Neural cell (in vitro differentiated cells): ENCODE results near the gene AURKA. TPM values are rescaled to one million over a fixed set of nuclear protein-coding genes. Genes with fewer than 3 reads are reported as not detected.

ENCODE experiments used
- H2AFZ ChIP-seq: fragments of 200-600, 300-800 bp; sonication (generic), shearing (Covaris generic); 2 replicates; pipeline ENCODE4 v1.6.0; 2014; ENCODE audit warnings: low read depth, mild to moderate bottlenecking, antibody characterized with exemption, low read length, moderate library complexity
- H3F3A ChIP-seq: fragments of 200-600 bp; shearing (Covaris generic); 2 replicates; pipeline ENCODE4 v1.6.1; 2016; ENCODE audit warnings: mild to moderate bottlenecking, moderate library complexity, mixed read lengths, antibody characterized with exemption, low read length; ENCODE audit not compliant: insufficient read depth, poor library complexity, severe bottlenecking
- H3K27ac ChIP-seq: fragments of 200-600, 300-800 bp; sonication (generic), shearing (Covaris generic); 2 replicates; pipeline ENCODE4 v1.5.1; 2014; ENCODE audit warnings: mild to moderate bottlenecking, low read length, moderate library complexity
- H3K27me3 ChIP-seq: fragments of 300-800, 200-600 bp; sonication (generic), shearing (Covaris generic); 2 replicates; pipeline ENCODE4 v1.6.0; 2014; ENCODE audit warnings: mild to moderate bottlenecking, low read depth, low read length, moderate library complexity; ENCODE audit not compliant: insufficient read depth
- H3K36me3 ChIP-seq: fragments of 300-800, 200-600 bp; sonication (generic), shearing (Covaris generic); 2 replicates; pipeline ENCODE4 v1.5.1; 2014; ENCODE audit warnings: mild to moderate bottlenecking, antibody characterized with exemption, low read length, moderate library complexity; ENCODE audit not compliant: insufficient read depth
- H3K4me2 ChIP-seq: fragments of 300-800, 200-600 bp; sonication (generic), shearing (Covaris generic); 2 replicates; pipeline ENCODE4 v1.6.0; 2014; ENCODE audit warnings: mild to moderate bottlenecking, low read length
- H3K4me3 ChIP-seq: fragments of 300-800, 200-600 bp; sonication (generic), shearing (Covaris generic); 2 replicates; pipeline ENCODE4 v1.5.1; 2014; ENCODE audit warnings: mild to moderate bottlenecking, low read length, moderate library complexity
- H3K79me2 ChIP-seq: fragments of 200-600 bp; shearing (Covaris generic); replicated peaks from 2 replicates; pipeline ENCODE4 v1.6.0; 2014; ENCODE audit warnings: mild to moderate bottlenecking, low read length, moderate library complexity; ENCODE audit not compliant: insufficient read depth
- H3K9ac ChIP-seq: fragments of 300-800, 200-600 bp; sonication (generic), shearing (Covaris generic); 2 replicates; pipeline ENCODE4 v1.6.1; 2016; ENCODE audit warnings: mild to moderate bottlenecking, low read length, mixed read lengths
- H3K9me2 ChIP-seq: fragments of 200-600 bp; shearing (Covaris generic); 2 replicates; pipeline ENCODE4 v1.6.1; 2016; ENCODE audit warnings: mild to moderate bottlenecking, low read length, mixed read lengths; ENCODE audit not compliant: insufficient read depth
- H3K9me3 ChIP-seq: fragments of 200-600, 300-800 bp; sonication (generic), shearing (Covaris generic); 2 replicates; pipeline ENCODE4 v1.6.1; 2016; ENCODE audit warnings: mild to moderate bottlenecking, mixed run types, low read length, moderate library complexity, mixed read lengths
- H4K20me1 ChIP-seq: fragments of 200-600 bp; shearing (Covaris generic); 2 replicates; pipeline ENCODE4 v1.6.1; 2016; ENCODE audit warnings: mild to moderate bottlenecking, mixed run types; ENCODE audit not compliant: insufficient read depth
- EP300 ChIP-seq: fragments of 450-650 bp; conservative IDR thresholded peaks from 2 replicates; pipeline ENCODE4 v1.6.1; 2014; ENCODE audit warnings: antibody characterized with exemption, mild to moderate bottlenecking, moderate library complexity; ENCODE audit not compliant: poor library complexity, severe bottlenecking
- EZH2 ChIP-seq: fragments of 200-600, 300-800 bp; shearing (Covaris generic), sonication (generic); IDR thresholded peaks from 2 replicates; pipeline ENCODE4 v1.6.1; 2014; ENCODE audit warnings: antibody characterized with exemption, low read length, borderline replicate concordance, mild to moderate bottlenecking; ENCODE audit not compliant: insufficient read depth, poor library complexity, severe bottlenecking
- MXI1 ChIP-seq: fragments of 450-650 bp; conservative IDR thresholded peaks from 2 replicates; pipeline ENCODE4 v1.6.1; 2014; ENCODE audit warnings: antibody characterized with exemption, mild to moderate bottlenecking; ENCODE audit not compliant: poor library complexity, severe bottlenecking
- POLR2AphosphoS5 ChIP-seq: IDR thresholded peaks from 2 replicates; pipeline ENCODE4 v1.6.1; 2012
- RAD21 ChIP-seq: fragments of 450-650 bp; conservative IDR thresholded peaks from 2 replicates; pipeline ENCODE4 v1.6.1; 2014; ENCODE audit warnings: antibody characterized with exemption, mild to moderate bottlenecking, moderate library complexity
- SMC3 ChIP-seq: fragments of 450-650 bp; conservative IDR thresholded peaks from 2 replicates; pipeline ENCODE4 v1.6.1; 2014; ENCODE audit warnings: antibody characterized with exemption, mild to moderate bottlenecking, moderate library complexity; ENCODE audit not compliant: poor library complexity
- TAF1 ChIP-seq: IDR thresholded peaks from 2 replicates; pipeline ENCODE4 v1.6.1; 2012; ENCODE audit warnings: low read depth
- polyA plus RNA-seq: library from polyadenylated mRNA; depleted of rRNA; stranded (reverse); fragments of >200 nt; gene quantifications from 2 replicates; pipeline ENCODE4 v1.2.3, GENCODE V29; 2014
- TF ChIP-seq, protein P1 (sequence below): IDR thresholded peaks from 2 replicates; pipeline ENCODE4 v1.6.1; 2012; ENCODE audit warnings: borderline replicate concordance
- TF ChIP-seq, protein P2 (sequence below): fragments of 450-650 bp; IDR thresholded peaks from 2 replicates; pipeline ENCODE4 v1.5.1; 2014; ENCODE audit warnings: antibody characterized with exemption, mild to moderate bottlenecking, moderate library complexity; ENCODE audit not compliant: poor library complexity, severe bottlenecking

Gene AURKA
- polyA plus RNA-seq, 1 donor from 2014 or later = 2.5 TPM

DNA sequence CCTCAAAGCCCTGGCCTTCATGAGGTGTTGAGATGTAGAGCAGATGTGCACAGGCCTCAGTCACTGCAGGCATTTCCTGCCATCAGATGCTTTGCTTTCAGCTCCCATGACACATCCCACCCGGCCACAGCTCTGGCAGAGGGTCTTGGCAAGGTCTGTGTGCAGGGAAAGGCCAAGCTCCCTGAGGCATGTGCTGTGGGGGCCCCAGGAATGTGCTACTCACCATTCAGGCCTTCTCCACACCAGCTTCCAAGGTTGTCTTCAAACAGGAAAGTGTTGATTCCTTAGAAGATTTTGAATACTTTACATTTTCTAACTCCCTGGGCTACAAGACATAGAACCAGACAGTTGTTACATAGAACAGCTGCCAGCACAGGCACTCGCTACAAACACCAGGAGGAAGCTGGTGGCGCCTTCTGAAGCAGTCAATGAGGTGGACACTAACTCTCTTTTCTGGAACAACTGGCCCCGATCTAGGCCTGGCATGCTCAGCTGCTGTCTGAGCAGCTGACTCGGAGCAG is 47.8 kb upstream of the AURKA start:
- H3K36me3 ChIP-seq = no peaks in the 10 kb centered on the region
- no peak overlapping the region for H3K4me2 ChIP-seq
- no peak for TF ChIP-seq TAF1
- TF ChIP-seq MXI1 = no peak
- TF ChIP-seq RAD21 = no peak
- TF ChIP-seq SMC3 = no peak
- no peak for TF ChIP-seq POLR2AphosphoS5
- TF ChIP-seq, protein P1, sequence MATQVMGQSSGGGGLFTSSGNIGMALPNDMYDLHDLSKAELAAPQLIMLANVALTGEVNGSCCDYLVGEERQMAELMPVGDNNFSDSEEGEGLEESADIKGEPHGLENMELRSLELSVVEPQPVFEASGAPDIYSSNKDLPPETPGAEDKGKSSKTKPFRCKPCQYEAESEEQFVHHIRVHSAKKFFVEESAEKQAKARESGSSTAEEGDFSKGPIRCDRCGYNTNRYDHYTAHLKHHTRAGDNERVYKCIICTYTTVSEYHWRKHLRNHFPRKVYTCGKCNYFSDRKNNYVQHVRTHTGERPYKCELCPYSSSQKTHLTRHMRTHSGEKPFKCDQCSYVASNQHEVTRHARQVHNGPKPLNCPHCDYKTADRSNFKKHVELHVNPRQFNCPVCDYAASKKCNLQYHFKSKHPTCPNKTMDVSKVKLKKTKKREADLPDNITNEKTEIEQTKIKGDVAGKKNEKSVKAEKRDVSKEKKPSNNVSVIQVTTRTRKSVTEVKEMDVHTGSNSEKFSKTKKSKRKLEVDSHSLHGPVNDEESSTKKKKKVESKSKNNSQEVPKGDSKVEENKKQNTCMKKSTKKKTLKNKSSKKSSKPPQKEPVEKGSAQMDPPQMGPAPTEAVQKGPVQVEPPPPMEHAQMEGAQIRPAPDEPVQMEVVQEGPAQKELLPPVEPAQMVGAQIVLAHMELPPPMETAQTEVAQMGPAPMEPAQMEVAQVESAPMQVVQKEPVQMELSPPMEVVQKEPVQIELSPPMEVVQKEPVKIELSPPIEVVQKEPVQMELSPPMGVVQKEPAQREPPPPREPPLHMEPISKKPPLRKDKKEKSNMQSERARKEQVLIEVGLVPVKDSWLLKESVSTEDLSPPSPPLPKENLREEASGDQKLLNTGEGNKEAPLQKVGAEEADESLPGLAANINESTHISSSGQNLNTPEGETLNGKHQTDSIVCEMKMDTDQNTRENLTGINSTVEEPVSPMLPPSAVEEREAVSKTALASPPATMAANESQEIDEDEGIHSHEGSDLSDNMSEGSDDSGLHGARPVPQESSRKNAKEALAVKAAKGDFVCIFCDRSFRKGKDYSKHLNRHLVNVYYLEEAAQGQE = no peak
- no peak for TF ChIP-seq EZH2
- TF ChIP-seq, protein P2, sequence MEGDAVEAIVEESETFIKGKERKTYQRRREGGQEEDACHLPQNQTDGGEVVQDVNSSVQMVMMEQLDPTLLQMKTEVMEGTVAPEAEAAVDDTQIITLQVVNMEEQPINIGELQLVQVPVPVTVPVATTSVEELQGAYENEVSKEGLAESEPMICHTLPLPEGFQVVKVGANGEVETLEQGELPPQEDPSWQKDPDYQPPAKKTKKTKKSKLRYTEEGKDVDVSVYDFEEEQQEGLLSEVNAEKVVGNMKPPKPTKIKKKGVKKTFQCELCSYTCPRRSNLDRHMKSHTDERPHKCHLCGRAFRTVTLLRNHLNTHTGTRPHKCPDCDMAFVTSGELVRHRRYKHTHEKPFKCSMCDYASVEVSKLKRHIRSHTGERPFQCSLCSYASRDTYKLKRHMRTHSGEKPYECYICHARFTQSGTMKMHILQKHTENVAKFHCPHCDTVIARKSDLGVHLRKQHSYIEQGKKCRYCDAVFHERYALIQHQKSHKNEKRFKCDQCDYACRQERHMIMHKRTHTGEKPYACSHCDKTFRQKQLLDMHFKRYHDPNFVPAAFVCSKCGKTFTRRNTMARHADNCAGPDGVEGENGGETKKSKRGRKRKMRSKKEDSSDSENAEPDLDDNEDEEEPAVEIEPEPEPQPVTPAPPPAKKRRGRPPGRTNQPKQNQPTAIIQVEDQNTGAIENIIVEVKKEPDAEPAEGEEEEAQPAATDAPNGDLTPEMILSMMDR = no peak
- TF ChIP-seq EP300 = no peak
- no peaks in the 10 kb centered on the region for H4K20me1 ChIP-seq
- no peaks in the 10 kb centered on the region for H3K9me3 ChIP-seq
- no peak overlapping the region for H3K9ac ChIP-seq
- no peak overlapping the region for H2AFZ ChIP-seq
- H3K4me3 ChIP-seq = no peak overlapping the region
- no peaks in the 10 kb centered on the region for H3F3A ChIP-seq
- no peaks in the 10 kb centered on the region for H3K27me3 ChIP-seq
- no peaks in the 10 kb centered on the region for H3K79me2 ChIP-seq
- no peaks in the 10 kb centered on the region for H3K9me2 ChIP-seq
- no peak overlapping the region for H3K27ac ChIP-seq

DNA sequence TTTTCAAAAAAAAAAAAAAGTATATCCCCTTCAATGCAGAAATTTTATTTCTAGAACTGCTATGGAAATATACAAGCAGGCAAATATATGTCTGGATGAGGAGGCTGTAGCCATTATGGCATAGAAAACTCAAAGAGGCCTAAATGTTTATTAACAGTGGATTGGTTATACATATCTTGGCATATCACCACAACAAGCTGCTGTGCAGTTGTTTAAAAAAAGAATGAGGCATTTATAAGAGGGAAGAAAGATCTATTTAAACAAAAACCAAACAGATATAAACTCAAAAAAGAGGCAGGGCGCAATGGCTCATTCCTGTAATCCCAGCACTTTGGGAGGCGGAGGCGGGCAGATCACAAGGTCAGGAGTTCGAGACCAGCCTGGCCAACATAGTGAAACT is 46.3 kb upstream of the AURKA start:
- no peaks in the 10 kb centered on the region for H3K36me3 ChIP-seq
- H3K9me2 ChIP-seq = no peaks in the 10 kb centered on the region
- H3K27ac ChIP-seq = no peak overlapping the region
- no peaks in the 10 kb centered on the region for H4K20me1 ChIP-seq
- no peak overlapping the region for H3K4me2 ChIP-seq
- H3K4me3 ChIP-seq = no peak overlapping the region
- no peak overlapping the region for H3K9ac ChIP-seq
- no peak for TF ChIP-seq POLR2AphosphoS5
- TF ChIP-seq RAD21 = no peak
- no peak for TF ChIP-seq MXI1
- no peak for TF ChIP-seq SMC3
- no peak for TF ChIP-seq EZH2
- no peak for TF ChIP-seq EP300
- no peak for TF ChIP-seq TAF1
- TF ChIP-seq, protein P1 = no peak
- TF ChIP-seq, protein P2 = no peak
- H3K9me3 ChIP-seq = no peaks in the 10 kb centered on the region
- H3K27me3 ChIP-seq = no peaks in the 10 kb centered on the region
- H3F3A ChIP-seq = no peaks in the 10 kb centered on the region
- no peak overlapping the region for H2AFZ ChIP-seq
- no peaks in the 10 kb centered on the region for H3K79me2 ChIP-seq
